Stimulated activated CD4-positive, alpha-beta T cell treated with anti-CD3 and anti-CD28 coated beads, Interleukin-2, amount 100 ng/mL, for 24 hours (primary cell): ENCODE data around the gene DOK6.

Source experiments
- DNase-seq, 2 donors: peaks; one replicate each; pipeline ENCODE4 v3.0.0-alpha.2; 2020

The DOK6 gene

DNA sequence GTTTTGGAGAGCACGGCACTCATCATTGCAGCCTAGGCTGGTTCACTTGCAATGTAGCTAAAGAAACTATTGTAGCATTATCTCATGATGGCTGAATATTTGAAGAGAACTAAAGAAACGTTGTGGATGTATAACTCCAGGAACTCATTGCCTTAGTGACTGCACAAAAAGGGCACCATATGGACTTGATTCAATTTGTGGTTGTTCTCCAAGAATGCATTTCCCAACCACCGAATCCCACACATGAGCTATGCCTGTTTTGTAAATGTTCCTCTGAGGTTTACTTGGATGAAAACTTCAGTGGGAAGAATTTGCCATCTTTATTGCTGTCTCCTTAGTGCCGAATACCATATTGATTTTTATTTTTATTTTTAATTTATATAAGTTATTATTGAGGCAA is 43.5 kb downstream of the DOK6 start:
- DNase-seq = no peak

DNA sequence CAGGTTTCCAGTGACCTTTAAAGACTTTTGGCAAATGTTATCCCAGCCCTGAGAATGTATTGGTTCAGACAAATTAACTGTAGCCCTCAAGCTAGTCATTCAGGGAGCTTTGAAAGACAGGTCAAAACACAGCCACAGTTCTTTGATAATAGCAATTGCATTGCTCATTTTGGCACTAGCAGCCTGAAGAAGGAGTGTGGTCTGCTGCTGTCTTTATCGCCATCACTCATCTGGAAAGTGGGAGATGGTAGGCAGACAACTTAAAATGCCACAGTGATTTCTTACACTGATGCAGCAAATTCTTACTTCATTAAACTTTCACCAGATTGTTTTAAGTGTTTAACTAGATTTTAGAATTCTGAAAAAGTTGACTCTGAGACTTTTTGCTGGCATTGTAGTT is 47.2 kb downstream of the DOK6 start:
- DNase-seq = no peak

DNA sequence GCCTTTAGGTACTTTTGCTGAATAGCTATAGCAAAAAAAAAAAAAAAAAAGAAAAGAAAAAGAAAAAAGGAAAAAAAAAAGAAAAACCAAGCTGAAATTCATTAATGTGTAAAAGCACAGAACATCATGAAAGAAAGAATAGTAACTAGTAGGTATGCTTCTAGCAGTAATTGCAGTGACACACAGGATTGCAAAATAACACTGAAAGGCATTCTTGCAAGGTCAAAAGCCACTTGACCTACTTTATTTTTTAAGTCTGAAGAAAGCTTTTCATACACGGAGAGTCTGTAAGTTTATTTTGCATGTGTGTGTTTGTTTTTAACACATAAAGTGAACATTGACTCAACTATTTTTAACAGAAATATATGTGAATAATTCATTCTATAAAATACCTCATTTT is 54.4 kb downstream of the DOK6 start:
- DNase-seq = no peak

DNA sequence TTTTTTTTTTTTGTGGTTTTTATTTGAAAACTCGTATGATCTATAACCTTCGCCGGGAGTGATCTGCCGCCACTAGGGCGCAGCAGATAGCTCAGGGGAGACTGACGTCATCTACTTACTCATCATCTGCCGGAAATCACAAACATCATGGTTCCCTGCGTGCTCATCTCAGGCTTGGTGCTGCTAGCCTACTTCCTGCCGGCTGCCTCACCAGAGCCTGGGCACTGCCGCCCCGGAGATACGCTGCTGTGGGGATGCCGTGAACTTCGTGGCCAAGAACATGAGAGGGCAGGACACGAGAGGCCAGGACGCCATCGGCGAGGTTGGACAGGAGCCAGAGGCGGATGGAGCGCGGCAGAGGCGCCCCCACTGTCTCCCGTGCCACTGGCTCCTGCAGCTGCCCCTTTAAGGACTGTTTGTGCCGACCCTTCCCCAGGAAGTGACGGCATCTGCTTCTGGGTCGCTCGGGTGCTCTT is 68.8 kb downstream of the DOK6 start:
- peak; percentile 57 to 65 for DNase-seq

DNA sequence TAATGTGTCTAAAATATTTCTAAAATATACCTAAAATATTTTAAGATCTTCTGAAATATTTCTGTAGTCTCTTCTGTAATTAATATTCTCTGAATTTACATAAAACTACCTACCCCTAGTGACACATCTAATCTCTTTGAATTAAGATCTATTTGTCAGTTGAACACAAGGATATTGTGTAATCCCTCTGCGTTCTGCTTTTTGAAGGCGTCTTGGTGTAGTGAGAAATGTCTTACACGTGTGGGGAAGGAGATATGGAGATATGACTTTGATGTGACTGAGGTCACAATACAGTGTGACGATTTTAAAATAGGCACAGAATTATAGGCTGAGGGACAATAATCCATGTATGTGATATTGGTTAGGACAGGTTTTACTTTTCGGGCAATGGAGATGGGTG is 79.8 kb downstream of the DOK6 start:
- DNase-seq = no peak

DNA sequence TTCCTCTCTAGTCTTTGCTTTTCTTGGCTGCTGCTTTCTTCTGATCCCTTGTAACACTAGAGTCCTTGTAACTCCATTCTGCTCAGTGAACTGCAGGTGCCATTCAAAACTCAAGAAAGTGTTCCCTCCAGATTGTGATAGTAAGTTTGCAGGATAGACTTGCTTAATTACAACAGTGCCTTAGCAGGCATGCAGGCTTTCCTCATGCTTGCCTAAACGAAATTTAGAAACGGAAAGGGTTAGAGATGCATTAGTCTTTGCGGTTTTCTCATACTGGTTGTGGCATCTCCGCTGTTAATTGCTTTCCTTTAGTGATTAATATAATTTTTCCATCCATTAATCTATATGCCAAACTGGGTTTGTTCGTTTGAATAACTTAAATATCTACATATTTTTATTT is 82.9 kb downstream of the DOK6 start:
- DNase-seq = no peak

DNA sequence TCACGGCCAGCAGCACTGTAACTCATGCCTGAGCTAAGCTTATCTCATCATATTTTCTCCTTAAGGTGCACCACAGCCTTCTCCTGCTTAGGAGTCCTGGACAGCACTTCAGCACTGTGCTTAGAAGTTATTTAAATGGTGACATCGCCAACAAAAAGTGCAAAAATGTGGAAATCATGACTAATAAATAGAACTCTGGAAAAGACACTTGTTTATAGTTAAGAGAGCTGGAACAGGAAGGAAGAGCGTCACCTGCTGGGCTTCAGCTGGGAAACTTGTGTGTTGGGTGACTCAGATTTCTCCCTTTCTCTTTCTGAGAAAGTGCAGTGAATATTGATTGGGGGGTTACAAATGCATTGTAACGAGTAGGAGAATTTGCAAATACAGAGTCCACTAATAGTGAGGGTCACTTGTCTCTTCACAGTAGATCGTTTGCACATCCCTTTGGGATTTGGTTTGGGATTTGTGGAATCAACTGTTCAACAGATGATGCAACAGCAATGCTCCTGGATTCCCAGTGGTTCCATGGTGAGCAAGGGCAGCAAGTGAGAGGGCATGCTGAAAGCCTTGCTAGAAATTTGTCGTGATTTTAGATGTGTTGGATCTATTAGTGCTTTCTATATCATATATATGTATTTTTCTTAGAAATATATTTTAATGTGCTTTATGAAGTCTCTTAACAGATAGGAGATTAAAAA is 84.2 kb downstream of the DOK6 start:
- no peak for DNase-seq

DNA sequence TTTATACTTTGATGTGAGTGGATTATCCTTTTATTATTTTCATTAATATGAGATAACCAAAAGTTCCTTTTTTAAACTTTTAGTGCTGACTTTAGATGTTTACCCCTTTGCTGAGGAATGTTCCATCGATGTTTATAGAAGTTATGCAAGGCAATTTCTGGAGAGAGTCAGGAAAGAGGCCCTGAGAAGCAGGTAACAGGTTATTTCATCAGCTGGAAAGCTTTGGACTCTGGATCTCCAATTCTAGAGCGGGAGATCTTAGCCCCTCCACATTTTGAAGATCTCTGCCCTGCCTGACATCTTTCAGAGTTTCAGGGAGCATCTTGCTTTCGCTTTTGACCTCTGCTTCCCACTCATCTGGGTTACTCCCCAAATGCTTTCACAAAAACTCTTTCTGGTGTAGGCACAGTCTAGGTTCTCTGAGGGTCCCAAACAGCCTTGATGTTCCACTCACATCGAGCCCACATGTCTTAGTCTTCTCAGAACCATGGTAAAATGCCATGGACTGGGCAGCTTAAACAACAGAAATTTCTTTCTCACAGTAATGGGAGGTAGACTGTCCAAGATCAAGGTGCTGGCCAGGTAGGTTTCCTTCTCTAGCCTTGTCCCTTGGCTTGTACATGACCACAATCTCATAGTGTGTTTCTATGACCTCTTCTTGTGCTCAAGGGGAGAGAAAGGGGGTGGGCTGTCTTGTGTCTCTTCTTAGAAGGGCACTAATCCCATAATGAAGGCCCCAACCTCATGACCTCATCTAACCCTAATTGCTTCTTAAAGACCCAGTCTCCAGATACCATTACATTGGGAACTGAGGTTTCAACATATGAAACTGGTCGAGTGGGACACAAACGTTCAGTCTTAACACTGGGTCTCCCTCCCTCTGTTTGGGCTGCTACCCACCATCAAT is 87.1 kb downstream of the DOK6 start:
- no peak for DNase-seq

DNA sequence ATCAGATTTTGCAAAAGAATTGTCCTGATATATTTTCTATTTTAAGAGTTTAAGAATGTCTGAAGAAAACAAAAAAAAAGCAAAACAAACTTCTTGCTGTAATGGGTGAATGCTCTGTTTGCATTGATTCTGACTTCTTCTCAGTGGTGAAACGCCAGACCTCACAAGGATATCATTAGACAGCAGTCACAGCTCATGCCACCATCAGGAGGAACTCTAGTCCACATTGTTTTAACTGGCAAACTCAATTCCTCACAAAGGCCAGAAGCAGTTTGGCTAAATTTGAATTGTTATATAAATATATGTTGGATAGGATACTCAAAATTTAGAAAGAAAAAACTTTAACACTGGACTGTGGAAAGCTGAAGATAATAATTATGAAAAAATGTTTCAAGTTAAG is 89.4 kb downstream of the DOK6 start:
- DNase-seq = no peak

DNA sequence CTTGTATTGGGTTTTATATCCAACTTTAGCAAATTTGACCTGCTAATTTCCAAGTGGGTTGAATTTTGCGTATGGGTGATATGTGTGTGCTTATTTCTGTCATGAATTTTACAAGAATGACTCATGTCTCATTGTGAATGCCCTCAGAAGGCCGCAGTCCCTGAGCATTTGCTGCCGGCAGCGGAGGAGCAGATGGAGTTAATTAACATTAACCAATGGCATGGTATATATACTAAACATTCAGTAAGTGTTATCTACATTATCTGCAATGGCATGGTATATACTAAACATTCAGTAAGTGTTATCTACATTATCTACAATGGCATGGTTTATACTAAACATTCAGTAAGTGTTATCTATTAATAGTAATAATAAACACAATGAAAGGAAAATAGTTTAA is 90.1 kb downstream of the DOK6 start:
- DNase-seq = no peak

DNA sequence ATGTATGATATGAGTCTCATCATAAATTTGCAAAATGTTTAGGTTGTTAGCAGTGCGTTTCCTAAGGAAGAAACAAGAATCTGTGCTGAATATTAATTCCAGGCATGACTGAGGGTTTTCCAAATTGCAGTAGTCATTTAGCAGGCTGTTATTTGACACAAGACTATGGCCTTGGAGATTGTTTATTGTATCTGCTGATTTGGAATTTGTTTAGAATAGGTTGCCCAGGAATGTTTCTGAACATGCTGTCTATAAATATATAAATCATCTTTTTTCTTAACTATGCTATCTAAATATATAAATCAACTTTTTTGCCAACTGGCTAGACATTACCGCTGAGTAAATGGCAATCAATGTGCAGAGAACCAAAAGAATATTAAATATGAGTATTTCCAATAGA is 90.9 kb downstream of the DOK6 start:
- DNase-seq = no peak

DNA sequence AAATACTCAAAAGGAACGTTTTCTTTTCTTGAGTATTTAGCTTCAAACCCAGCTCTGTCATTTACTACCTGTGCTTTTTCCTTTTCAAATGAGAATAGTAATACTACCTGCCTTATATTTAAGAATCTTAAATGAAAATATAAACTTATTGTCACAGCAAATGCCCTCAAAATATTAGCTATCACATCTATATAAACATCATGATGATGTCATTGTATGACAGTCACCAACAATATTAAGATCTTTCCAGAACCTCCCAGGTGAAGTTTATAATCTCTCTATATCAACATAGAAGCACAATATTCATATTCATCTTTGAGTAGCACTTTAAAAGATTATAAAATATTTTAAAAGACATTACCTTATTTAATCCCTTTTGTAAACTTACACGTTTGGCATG is 92.2 kb downstream of the DOK6 start:
- no peak for DNase-seq

DNA sequence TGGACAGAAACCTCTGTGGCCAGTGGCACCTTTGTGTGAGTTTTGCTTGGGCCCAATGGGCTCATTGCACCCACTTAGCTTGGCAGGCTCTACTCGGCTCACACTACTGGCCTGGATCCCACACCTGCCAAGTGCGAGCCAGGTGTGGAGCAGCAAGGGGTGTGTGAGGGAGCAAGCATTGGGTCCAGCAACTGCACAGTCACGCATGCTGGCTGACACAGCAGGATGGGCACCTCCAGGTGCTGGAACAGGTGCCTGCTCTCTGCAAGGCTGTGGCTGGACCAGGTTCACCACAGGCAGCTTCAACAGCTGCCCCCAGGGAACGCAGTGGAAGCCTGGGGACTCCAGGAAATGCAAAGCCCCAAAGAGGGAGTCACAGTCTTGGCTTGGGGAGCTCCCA is 94.2 kb downstream of the DOK6 start:
- DNase-seq = no peak

DNA sequence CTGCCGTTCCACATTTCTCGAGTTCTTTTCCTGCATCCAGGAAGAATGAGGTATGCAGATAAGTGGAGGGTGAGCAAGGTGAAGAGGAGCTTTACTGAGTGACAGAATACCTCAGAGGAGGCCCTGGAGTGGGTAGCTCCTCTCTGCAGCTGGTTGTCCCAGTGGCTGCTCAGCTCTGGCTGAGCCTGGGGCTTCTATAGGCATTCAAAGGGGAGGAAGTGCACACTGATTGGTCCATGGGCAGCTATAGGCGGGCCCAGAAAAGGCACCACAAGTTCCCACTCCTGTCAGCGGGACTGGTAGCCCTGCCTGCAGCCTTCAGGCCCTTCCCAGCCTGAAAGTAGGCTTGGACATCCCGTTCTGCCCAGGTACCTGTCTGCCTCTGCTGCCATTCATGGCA is 94.7 kb downstream of the DOK6 start:
- no peak for DNase-seq

DNA sequence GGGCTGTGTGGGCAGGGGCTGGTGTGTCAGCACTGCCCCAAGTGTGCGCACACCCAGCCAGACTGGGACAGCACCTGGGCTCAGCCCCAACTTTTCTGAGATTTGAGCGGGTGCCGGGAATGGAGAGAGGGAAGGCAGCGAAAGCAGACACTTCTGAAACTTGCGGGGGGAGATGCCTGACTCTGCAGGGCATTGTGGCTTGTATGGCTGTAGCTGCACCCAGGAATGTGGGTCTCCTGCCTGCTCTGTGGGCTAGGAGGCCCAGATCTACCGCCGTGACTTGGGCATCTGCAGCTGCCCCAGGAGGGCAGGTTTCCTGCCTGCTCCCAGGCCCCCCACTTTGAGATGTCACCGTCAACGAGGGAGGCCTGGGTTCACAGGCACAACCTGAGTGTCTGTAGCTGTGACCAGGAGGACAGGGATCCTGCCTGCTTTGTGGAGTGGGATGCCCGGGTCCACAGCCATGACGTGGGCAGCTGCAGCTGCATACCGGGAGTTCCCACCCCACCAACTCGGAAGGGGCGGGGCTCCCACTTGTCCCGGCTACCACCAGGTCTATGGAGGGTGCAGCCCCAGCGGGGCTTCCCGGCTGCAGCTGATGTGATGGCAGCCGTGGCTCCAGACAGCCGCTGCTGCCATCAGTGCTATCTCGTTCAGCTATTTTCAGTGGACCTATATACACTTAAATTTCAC is 95.3 kb downstream of the DOK6 start:
- no peak for DNase-seq

DNA sequence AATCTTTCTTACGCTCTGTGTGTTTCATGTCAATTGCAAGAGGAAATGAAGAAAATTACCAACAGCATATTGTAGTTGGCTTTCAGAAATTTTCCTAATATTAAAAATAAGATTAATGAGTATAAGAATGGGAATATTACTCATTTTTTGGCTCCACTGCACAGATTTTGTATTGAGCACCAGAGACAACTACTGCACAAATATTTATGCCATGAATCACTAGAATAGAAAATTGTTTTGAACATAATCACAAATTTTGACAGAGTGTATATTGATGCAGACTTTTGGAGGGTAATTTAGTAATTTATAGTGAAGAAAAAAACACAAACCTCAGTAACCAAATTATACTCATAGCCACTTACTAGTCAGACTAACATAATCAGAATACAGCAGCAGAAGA is 118.3 kb downstream of the DOK6 start:
- DNase-seq = no peak

DNA sequence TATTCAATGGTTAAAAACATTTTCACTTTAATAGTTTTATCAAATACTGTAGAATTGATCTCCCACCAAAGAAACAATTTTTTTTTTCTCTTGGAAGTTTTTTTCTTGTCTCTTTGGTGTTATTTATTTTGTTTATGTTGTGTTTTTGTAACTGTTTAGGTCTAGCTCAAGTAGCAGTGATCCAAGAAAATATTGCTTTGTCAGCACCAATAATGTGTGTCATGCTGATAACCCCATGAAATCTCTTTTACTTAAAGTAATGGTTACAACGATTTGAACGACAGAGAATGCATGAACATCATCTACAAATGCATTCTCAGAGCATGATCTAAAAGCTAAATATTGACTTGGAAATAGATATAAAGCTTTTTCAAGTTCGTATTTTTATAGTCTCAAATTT is 122.9 kb downstream of the DOK6 start:
- DNase-seq = no peak

DNA sequence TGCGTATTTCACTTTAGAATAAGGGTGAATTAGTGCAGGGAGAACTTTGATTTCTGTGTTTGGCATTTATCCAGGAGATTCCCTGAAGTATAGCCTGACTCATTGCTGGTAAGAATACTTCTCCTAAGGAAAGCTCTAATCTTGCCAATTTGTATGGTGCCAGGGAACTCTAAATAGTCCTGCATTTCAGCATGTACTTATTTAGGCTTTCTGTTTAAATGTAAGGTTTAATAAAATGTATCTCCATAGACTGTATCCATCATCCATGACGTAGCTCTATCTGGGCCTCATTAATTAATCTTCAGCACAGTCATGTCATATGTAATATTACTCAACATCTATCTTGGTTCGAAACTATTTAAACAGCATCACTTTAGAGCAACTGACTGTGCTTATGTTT is 127.7 kb downstream of the DOK6 start:
- DNase-seq = no peak

DNA sequence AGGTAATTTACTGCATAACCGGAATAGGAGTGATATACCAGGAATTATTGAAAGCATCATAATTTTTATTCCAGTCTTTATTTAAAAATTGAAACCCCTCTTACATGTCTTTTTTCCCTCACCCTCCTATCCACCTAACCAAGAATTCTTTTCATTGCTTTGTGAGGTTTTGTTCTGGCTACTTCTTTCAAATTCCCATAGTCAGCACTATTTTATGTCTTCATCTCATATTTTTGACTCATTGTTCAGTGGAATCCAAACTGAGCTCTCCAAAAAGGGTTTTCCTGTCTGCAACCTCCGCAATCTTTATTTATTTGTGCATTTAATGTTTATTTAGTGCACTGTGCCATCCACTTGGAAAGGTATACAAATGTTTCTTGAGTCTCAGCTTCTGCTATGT is 128.5 kb downstream of the DOK6 start:
- DNase-seq = no peak

DNA sequence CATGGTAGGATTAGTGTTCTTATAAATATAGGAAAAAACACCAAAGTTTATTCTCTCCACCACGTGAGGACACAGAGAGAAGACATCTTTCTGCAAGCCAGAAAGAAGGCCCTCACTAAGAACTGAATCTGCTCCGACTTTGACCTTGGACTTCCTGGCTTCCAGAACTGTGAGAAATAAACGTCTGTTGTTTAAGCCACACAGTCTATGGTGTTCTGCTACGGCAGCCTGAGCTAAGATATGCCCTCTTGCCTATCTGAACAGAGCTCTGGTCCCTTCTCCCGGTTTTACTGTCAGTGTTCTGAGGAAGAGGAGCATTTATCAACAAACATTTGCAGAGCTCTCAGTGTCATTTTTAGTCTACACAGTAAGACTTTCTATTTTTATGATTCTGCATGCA is 131.3 kb downstream of the DOK6 start:
- DNase-seq = no peak

DNA sequence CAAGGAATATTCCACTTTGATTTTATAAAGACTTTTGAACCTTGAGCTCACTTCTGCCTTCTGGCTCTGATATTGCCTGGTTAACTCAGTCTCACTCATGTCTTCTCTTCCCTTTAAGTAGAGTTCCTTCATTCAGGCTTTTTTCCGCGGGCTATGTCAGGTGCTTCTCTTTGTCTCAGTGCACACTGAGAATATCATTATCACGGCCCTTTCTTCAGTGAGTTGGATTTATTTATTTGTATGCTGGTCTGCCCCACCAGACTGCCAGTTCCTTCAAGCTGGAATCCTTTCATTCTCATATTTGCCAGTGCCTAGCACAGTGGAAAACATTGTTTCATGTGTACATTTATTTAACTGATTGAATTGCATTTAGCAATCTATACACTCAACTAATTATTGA is 136.5 kb downstream of the DOK6 start:
- DNase-seq = no peak

DNA sequence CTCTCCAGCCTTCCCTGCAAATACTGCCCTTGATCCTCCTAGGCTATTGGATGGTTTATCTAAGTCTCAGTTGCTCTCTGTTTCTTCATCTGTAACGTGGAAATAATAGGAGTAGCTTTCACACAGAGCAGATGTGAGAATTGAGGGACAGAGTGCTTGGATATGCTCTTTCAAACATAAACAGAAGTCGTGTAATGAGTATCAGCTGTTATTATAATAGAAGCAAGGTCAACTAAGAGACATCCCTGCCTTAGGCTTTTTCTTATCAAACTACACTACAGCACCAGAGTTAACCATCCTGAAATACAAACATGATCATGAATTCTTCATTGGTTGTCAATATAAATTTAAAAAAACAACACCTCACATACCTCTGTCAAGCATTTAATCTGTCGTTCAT is 138.2 kb downstream of the DOK6 start:
- no peak for DNase-seq

DNA sequence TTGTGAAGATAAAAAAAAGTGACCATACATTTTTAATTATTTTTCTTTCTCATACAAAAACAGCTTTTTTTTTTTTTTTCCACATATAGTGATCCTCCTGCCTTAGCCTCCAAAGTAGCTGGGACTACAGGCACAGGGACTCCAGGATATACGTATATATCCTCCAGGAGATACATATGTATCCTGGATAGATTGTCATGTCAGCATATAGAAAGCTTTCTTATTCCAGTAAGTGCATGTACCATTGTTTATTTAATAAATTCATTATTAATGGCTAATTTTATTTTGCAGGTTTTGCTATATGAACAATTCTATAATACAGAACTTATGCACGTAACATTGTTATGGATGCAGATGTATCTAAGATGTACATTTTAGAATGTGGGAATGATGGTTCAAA is 138.7 kb downstream of the DOK6 start:
- DNase-seq = no peak

DNA sequence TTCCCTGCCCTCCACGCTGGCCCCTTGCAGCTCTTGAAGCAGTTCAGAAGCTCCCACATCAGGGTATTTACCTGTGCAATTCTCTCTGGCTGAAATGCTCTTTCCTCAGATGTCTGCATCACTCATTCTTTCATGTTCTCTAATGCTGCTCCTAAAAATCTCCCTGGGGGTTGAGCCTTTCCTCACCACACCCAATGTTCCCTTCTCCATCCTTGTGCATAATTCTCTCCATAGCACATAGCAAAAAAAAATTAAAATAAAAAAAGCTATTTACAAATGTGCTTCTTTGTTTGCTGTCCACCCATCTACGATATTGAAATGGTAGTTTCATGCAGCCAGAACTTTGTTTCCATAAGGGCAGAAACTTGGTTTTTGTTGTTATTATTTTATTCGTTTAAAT is 155.5 kb downstream of the DOK6 start:
- no peak for DNase-seq
